HG02884 (cell line): ENCODE measurements around the gene PDCD7.
A peak's percentile ranks its signal among the peaks of the same experiment; 100 is the strongest.
"Not testable (repeated sequence)": the region's sequence is repeated elsewhere in the genome, so short reads cannot be mapped to it uniquely, and the experiment has no call there.

Source experiments
- ATAC-seq: cut with Tn5 transposase; IDR thresholded peaks from one replicate; pipeline ENCODE4 v1.9.1; 2021; ENCODE audit warnings: mild to moderate bottlenecking, moderate library complexity; ENCODE audit not compliant: unreplicated experiment

The PDCD7 gene

GRCh38 chr15:65132878-65133547 is 595 bp downstream of the PDCD7 start:
- peak; percentile 35 for ATAC-seq

GRCh38 chr15:65130941-65131340 is 2.7 kb downstream of the PDCD7 start:
- no peak for ATAC-seq

- no peak for ATAC-seq
Measured at GRCh38 chr15:65115542-65115941, 18.1 kb downstream of the PDCD7 start.

- ATAC-seq, result no peak
Measured at GRCh38 chr15:65115086-65115485, 18.5 kb downstream of the PDCD7 start, which contains the start of gene UBAP1L. TSS of gene UBAP1L (minus strand) at chr15:65115200. CDS start at chr15:65106215, 8,985 bp downstream.

- no peak for ATAC-seq
Measured at GRCh38 chr15:65110676-65111292, 22.8 kb downstream of the PDCD7 start.

GRCh38 chr15:65106011-65106590 is 27.5 kb downstream of the PDCD7 start:
- no peak for ATAC-seq

- ATAC-seq, result no peak
Measured at GRCh38 chr15:65105038-65105437, 28.6 kb downstream of the PDCD7 start.

- ATAC-seq, result no peak
Measured at GRCh38 chr15:65102912-65103311, 30.7 kb downstream of the PDCD7 start.

GRCh38 chr15:65101891-65102708 is 31.5 kb downstream of the PDCD7 start:
- no peak for ATAC-seq

- ATAC-seq, result no peak
Measured at GRCh38 chr15:65101411-65101890, 32.2 kb downstream of the PDCD7 start.

GRCh38 chr15:65100442-65100841 is 33.2 kb downstream of the PDCD7 start:
- no peak for ATAC-seq

- not testable (repeated sequence) for ATAC-seq
Measured at GRCh38 chr15:65099801-65100200, 33.8 kb downstream of the PDCD7 start.

- no peak for ATAC-seq
Measured at GRCh38 chr15:65099336-65099735, 34.3 kb downstream of the PDCD7 start.

GRCh38 chr15:65097651-65098263 is 35.9 kb downstream of the PDCD7 start:
- no peak for ATAC-seq

- no peak for ATAC-seq
Measured at GRCh38 chr15:65096481-65097385, 36.9 kb downstream of the PDCD7 start.

GRCh38 chr15:65095747-65096104 is 37.9 kb downstream of the PDCD7 start:
- ATAC-seq, result no peak

GRCh38 chr15:65095011-65095746 is 38.4 kb downstream of the PDCD7 start:
- no peak for ATAC-seq

- ATAC-seq, result no peak
Measured at GRCh38 chr15:65094294-65094995, 39.2 kb downstream of the PDCD7 start.

GRCh38 chr15:65093793-65094170 is 39.8 kb downstream of the PDCD7 start:
- ATAC-seq, result not testable (repeated sequence)
